Small intestine (tissue), 7 donors: ENCODE data around the gene PARP8. TPM values are rescaled to one million over a fixed set of nuclear protein-coding genes. Genes with fewer than 3 reads are reported as not detected.

ENCODE experiments used
- DNase-seq, 2 donors: peaks; one replicate each; pipeline versions ENCODE4 v3.0.0 to v3.0.0-alpha.2; 2013
- FAIRE-seq: peaks from 2 replicates; lab custom pipeline; 2012; peaks lifted over from hg19 to GRCh38; lab: Jason Lieb, UNC
- H3K27ac ChIP-seq, 3 donors: one replicate each; pipeline ENCODE4 v1.5.1; 2013; ENCODE audit warnings: low read length in 2 of 3, mild to moderate bottlenecking in 2 of 3, control low read depth in 1 of 3, inconsistent platforms in 1 of 3, low read depth in 1 of 3, moderate library complexity in 1 of 3
- H3K27me3 ChIP-seq, 3 donors: one replicate each; pipeline ENCODE4 v1.6.1; 2013; ENCODE audit warnings: low read length in 3 of 3, inconsistent platforms in 1 of 3; ENCODE audit not compliant: control insufficient read depth in 3 of 3, insufficient read depth in 3 of 3
- H3K36me3 ChIP-seq, 3 donors: one replicate each; pipeline ENCODE4 v1.6.1; 2013; ENCODE audit warnings: low read length in 3 of 3, inconsistent platforms in 1 of 3, low read depth in 1 of 3, mild to moderate bottlenecking in 1 of 3, moderate library complexity in 1 of 3; ENCODE audit not compliant: control insufficient read depth in 3 of 3, insufficient read depth in 2 of 3
- H3K4me1 ChIP-seq, 3 donors: one replicate each; pipeline ENCODE4 v1.6.1; 2013; ENCODE audit warnings: low read length in 2 of 3, inconsistent platforms in 1 of 3, low read depth in 1 of 3, mild to moderate bottlenecking in 1 of 3, moderate library complexity in 1 of 3; ENCODE audit not compliant: control insufficient read depth in 3 of 3, insufficient read depth in 2 of 3
- H3K4me3 ChIP-seq, 3 donors: one replicate each; pipeline ENCODE4 v1.5.1; 2013; ENCODE audit warnings: low read length in 3 of 3, control low read depth in 1 of 3, inconsistent platforms in 1 of 3, low read depth in 1 of 3, mild to moderate bottlenecking in 1 of 3, moderate library complexity in 1 of 3
- H3K9me3 ChIP-seq, 2 donors: one replicate each; pipeline ENCODE4 v1.6.1; 2013; ENCODE audit warnings: low read depth in 1 of 2, low read length in 1 of 2; ENCODE audit not compliant: control insufficient read depth in 2 of 2, insufficient read depth in 1 of 2
- WGBS, 3 donors: extraction: QIAGEN DNeasy Blood & Tissue Kit; methylation state at CpG; one replicate each; pipeline ENCODE4 v1.1.7; 2013; 5-methylcytosine and 5-hydroxymethylcytosine counted together
- polyA plus RNA-seq, 4 donors: library from polyadenylated mRNA; stranded (reverse) in 3 of 4; unstranded in 1 of 4; fragments of 200-250 nt in 3 of 4; fragments of 120-200 nt in 1 of 4; gene quantifications; one replicate each; pipeline versions ENCODE4 v1.2.1 to v1.2.3, GENCODE V29; 2013
- donor health status: healthy with polysubstance abuse.
- donor health status: control.
- donor health status: control.
- donor health status: Bipolar disorder and iron deficiency.
- donor health status: healthy.

PARP8 gene
- polyA plus RNA-seq, 4 donors = 6.5 to 11.9 (median 9.8) TPM

DNA sequence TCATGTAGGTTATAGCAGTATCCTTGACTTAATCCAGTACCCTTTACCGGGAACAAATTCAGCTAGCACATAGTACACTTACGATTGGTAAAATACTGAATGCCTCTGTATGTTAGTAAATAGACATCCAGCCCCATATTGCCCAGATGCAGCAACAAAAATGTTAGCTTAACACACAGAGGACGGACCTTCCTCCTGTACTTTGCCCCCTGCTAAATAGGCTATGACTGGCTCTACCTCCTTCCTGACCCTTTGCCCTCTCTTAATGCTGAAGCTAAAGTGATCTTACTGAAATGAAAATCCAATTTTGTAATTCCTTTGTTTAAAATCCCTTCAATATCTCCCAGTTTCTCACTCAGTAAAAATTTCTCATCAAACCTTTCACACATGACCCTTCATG is 183.1 kb downstream of the PARP8 start:
- H3K4me1 ChIP-seq = no peaks in the 10 kb centered on the region
- WGBS, 3 donors = 61 to 77% (median 67%) methylated on average over 3 of the region's 3 CpGs
- DNase-seq (peak; percentile 2 to 21), FAIRE-seq (no peak)
- no peaks in the 10 kb centered on the region for H3K36me3 ChIP-seq
- H3K9me3 ChIP-seq = no peaks in the 10 kb centered on the region
- H3K27me3 ChIP-seq = no peaks in the 10 kb centered on the region
- H3K27ac ChIP-seq = no peak overlapping the region
- H3K4me3 ChIP-seq = no peak overlapping the region

DNA sequence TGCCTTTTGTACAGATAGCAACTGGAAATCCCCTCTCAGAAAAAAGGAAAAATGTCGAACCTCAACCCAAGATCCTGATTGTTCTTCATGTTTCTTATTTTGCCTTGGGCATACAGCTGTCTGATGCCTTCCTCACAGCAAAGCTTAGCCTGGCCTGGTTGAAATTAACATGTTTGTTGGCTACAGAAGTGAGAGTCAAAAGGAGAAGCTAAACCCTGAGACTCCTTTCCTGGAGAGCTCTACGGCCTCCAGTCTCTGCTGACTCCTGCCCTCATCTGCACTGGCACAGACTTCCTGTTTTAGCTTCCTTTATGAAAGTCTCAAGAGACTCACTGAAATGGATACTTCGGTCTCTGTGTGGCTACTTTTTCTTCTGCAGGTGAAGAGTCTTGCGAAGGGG is 186.7 kb downstream of the PARP8 start:
- H3K27me3 ChIP-seq = no peaks in the 10 kb centered on the region
- H3K4me1 ChIP-seq = no peaks in the 10 kb centered on the region
- H3K27ac ChIP-seq = no peak overlapping the region
- WGBS, 3 donors = 77 to 84% (median 79%) methylated on average over 4 of the region's 4 CpGs
- DNase-seq = no peak
- no peaks in the 10 kb centered on the region for H3K9me3 ChIP-seq
- no peaks in the 10 kb centered on the region for H3K36me3 ChIP-seq
- no peak overlapping the region for H3K4me3 ChIP-seq
- no peak for FAIRE-seq

DNA sequence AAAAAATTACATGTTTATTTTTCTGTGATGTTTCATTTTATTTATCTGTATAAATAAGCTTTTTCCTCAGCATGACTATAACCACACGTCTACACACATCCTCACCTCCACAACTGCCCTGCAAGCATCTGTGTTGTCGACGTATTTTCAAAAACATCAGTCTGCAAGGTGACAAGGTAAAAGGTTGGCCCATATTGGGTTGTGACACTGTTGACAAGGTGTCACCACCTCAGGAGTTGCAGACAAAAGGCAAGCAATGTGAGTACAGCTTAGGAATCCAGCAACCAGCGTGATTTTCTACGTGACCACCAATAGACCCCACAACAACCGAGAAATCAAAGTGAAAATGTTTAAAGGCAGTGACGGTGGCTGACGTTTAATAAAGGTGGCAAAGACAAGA is 187.6 kb downstream of the PARP8 start:
- Histone ChIP-seq H3K4me3 (no peak overlapping the region), H3K27ac (no peak overlapping the region), H3K36me3 (no peaks in the 10 kb centered on the region), H3K4me1 (no peaks in the 10 kb centered on the region), H3K9me3 (no peaks in the 10 kb centered on the region), H3K27me3 (no peaks in the 10 kb centered on the region)
- DNase-seq (no peak), FAIRE-seq (no peak)
- 66 to 79% (median 78%) methylated on average over 8 of the region's 8 CpGs for WGBS, 3 donors

DNA sequence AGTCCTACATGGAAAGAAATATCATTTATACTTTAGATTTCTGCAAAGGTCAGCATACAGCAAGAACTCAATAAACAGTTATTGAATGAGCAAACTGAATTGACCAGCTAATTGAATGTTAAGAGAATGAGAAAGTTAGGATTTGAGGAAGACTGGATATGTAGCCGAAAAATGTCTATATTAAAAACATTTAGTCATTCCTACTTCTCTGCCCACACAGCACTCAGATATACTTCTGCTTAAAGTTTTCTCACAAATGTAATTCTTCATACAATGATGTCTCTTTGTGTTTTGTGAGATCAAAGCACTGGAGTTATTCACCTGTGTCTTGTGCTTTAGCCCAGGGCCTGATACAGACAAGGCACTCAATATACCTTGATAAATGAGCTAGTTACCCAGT is 188.6 kb downstream of the PARP8 start:
- WGBS, 3 donors = 86 to 89% (median 87%) methylated on average over 1 of the region's 1 CpG
- no peak overlapping the region for H3K27ac ChIP-seq
- no peaks in the 10 kb centered on the region for H3K9me3 ChIP-seq
- DNase-seq (no peak), FAIRE-seq (no peak)
- H3K36me3 ChIP-seq = no peaks in the 10 kb centered on the region
- no peaks in the 10 kb centered on the region for H3K4me1 ChIP-seq
- no peak overlapping the region for H3K4me3 ChIP-seq
- H3K27me3 ChIP-seq = no peaks in the 10 kb centered on the region

DNA sequence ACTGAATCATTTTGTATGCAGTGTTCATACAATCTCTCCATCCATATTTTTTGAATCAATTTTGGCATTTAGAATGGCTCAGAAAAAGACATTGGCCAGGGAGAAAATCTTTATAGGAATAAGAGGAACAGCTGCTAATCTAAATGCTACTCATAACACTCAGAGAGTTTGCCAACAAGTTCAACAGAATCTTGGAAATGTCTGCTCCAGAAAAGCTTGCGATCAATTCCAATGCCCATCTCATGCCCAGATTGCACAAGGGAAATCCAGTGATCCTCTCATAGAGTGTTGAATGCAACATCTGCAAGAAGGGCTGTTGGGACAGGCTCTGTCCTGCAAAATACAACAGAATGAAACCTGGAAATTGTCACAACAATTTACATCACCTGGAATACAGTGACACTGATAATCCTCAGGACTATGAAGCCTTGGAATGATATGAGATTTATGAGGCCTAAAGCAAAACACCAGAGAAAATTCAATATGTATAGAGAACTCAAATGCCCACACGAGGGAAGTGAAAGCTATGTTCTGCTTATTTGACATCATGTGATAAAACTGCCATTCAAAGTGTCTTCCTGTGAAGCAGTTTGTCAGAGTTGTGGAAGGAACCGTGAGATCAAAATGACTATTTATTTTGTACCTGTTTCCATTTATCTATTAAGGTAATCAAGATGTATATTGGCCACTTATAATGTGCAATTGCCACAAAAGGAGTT is 190.1 kb downstream of the PARP8 start:
- Histone ChIP-seq H3K27ac (no peak overlapping the region), H3K4me3 (no peak overlapping the region), H3K36me3 (no peaks in the 10 kb centered on the region), H3K4me1 (no peaks in the 10 kb centered on the region), H3K9me3 (no peaks in the 10 kb centered on the region), H3K27me3 (no peaks in the 10 kb centered on the region)
- FAIRE-seq = no peak
- DNase-seq = no peak
- 46 to 53% (median 49%) methylated on average over 3 of the region's 3 CpGs for WGBS, 3 donors

DNA sequence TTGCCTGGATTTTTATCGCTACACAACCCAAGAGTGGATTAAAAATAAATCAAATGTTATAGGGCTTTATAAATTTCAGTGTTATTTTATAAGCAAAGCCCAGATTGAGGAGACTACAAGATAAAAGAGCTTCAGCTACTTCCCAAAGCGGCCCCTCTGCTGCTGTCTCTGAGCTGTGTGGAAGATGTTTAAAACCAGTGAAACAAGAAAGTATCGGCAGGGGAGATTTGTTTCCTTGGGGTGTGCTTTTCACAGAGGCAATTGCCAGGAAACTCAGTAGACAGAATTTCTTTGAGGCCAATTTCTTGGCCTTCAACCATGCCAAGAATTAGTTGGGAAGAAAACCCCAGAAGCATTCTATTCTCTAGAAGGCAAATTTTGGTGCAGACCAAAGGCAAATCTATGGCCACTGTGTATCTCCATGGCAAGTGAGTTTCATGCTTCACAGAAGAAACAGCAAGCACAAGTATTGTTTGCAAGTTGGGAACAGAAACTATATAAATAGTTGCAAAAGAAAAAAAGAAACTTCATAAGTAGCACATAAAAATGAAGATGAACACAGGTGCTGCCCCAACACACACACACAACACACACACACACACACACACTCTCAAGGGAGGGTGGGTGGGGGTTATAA is 197.2 kb downstream of the PARP8 start:
- FAIRE-seq = no peak
- Histone ChIP-seq H3K36me3 (no peaks in the 10 kb centered on the region), H3K9me3 (no peaks in the 10 kb centered on the region), H3K27me3 (peaks cover 0 to 2% (median 0%) of the 10 kb centered on the region in 3 donors), H3K27ac (no peak overlapping the region), H3K4me1 (no peaks in the 10 kb centered on the region), H3K4me3 (peak overlapping the region in 1 of 3 donors; percentile 23)
- DNase-seq = no peak
- 73 to 84% (median 80%) methylated on average over 3 of the region's 3 CpGs for WGBS, 3 donors

DNA sequence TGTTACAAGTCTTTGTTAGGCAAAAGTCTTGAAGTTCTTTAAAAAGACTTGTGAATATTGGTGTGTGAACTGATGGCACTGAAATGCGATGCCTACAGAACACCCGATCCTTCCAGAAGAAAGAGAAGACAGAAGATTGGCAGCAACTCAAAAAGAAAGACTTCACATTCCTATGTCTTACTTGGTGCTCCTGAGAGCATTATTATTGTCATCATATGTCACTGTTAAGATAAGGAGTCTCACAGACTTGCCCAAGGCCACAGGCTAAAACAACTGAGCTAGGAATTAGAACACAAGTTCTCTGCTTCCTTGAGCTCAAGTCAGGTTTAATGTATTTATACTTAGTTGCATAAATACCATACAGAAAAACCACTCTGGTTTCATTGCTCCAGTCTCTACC is 198.0 kb downstream of the PARP8 start:
- no peaks in the 10 kb centered on the region for H3K4me1 ChIP-seq
- H3K27me3 ChIP-seq = peaks cover 0 to 2% (median 0%) of the 10 kb centered on the region in 3 donors
- H3K9me3 ChIP-seq = no peaks in the 10 kb centered on the region
- no peak overlapping the region for H3K4me3 ChIP-seq
- H3K36me3 ChIP-seq = no peaks in the 10 kb centered on the region
- FAIRE-seq = no peak
- 57 to 85% (median 72%) methylated on average over 2 of the region's 2 CpGs for WGBS, 3 donors
- H3K27ac ChIP-seq = no peak overlapping the region
- DNase-seq = no peak

DNA sequence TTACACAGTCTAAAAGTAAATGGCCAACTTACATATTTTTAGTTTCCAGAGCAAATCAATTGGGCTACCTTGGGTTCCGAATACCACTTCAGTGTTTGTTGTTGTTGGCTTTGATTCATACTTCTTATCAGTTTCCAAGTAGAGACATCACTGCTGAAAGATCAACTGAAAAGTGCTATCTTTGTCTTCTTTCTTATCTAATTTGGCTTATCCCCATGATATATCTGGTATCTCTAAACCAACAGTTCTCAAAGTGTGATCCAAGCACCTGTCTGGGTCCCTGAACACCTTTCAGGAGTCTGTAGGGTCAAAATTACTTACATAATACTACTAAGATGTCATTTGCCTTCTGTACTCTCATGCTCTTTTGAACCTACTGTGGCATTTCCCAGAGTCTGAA is 200.0 kb downstream of the PARP8 start:
- no peak overlapping the region for H3K27ac ChIP-seq
- H3K9me3 ChIP-seq = no peaks in the 10 kb centered on the region
- H3K36me3 ChIP-seq = no peaks in the 10 kb centered on the region
- WGBS, 3 donors = 46 to 55% (median 53%) methylated on average over 1 of the region's 1 CpG
- no peak for FAIRE-seq
- H3K4me3 ChIP-seq = no peak overlapping the region
- peaks cover 0 to 2% (median 0%) of the 10 kb centered on the region in 3 donors for H3K27me3 ChIP-seq
- no peak for DNase-seq
- no peaks in the 10 kb centered on the region for H3K4me1 ChIP-seq
